ENCODE results near the gene S1PR1.

DNA sequence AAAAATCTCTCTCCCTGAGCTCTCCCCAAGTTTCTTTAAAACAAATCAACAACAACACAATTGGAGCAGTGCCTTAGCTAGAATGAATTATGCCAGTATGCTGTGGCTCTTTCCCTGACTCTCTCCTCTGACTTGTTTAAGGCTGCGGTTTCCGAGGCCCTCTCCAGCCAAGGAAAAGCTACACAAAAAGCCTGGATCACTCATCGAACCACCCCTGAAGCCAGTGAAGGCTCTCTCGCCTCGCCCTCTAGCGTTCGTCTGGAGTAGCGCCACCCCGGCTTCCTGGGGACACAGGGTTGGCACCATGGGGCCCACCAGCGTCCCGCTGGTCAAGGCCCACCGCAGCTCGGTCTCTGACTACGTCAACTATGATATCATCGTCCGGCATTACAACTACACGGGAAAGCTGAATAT is 1.9 kb downstream of the S1PR1 start:
- TF ChIP-seq SNAPC4 (CRISPR knock-in tag; IDR thresholded peaks at IDR 0.05) (no peak), EZH2 (conservative IDR thresholded peaks at IDR 0.05; ENCODE audit: low read depth, low read length) (no peak), CTCF (CRISPR knock-in tag; IDR thresholded peaks at IDR 0.05) (peak; percentile 91), HNRNPH1 (optimal IDR thresholded peaks at IDR 0.05; ENCODE audit: low read depth, low read length) (no peak), MAX (IDR thresholded peaks at IDR 0.05) (no peak)
